Fibroblast of the aortic adventitia (primary cell): ENCODE measurements around the gene NAV2. TPM values are rescaled to one million over a fixed set of nuclear protein-coding genes. Genes with fewer than 3 reads are reported as not detected.

Source experiments
- DNase-seq: peaks from one replicate; pipeline ENCODE4 v3.0.0-alpha.2; 2010; ENCODE audit warnings: low read depth
- H3K4me3 ChIP-seq: 2 replicates; pipeline ENCODE4 v1.5.1; 2011; ENCODE audit warnings: low read depth, mild to moderate bottlenecking, control low read depth, low read length, moderate library complexity
- total RNA-seq: library from RNA; depleted of rRNA; stranded (reverse); fragments of >200 nt; gene quantifications from 2 replicates; pipeline ENCODE4 v1.2.3, GENCODE V29; 2012; ENCODE audit warnings: low replicate concordance
- TF ChIP-seq, protein P1 (sequence below): IDR thresholded peaks from 2 replicates; pipeline ENCODE4 v1.5.1; 2011; ENCODE audit warnings: mild to moderate bottlenecking, low read length, control low read depth, inconsistent platforms; ENCODE audit not compliant: insufficient read depth

Gene NAV2
- total RNA-seq, 1 donor, result 44.6 TPM

DNA sequence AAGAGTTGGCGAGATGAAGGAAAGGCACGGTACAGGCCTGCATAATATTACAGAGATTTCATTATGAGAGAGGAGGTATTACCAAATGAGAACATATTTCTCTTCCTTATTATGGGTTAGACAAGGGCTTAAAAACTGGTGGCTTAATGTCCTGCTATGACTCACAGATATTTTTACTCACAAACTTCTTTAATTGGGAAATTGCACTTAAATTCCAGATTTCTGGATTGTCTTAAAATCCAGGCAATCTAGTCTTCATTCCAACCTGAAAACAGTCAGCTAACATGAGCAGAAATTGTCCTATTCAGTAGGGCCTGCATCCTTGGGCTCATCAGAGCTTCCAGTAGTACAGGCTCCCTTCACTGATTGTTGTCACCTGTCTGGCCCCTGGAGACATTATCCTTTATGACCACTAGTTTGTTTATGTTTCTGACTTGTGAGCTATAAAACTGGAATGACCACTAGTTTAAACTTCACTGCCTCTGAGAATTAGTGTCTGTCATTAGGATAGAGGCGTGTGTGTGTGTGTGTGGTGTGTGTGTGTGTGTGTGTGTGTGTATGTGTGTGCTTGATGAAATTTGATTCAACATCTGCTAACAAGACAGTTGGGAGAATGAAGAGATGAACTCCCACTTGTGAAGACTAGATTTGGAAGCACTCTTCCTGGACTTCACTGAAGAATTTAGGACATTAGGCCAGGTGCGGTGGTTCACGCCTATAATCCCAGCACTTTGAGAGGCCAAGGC is 422.5 kb downstream of the NAV2 start:
- DNase-seq, result no peak
- TF ChIP-seq, protein P1, sequence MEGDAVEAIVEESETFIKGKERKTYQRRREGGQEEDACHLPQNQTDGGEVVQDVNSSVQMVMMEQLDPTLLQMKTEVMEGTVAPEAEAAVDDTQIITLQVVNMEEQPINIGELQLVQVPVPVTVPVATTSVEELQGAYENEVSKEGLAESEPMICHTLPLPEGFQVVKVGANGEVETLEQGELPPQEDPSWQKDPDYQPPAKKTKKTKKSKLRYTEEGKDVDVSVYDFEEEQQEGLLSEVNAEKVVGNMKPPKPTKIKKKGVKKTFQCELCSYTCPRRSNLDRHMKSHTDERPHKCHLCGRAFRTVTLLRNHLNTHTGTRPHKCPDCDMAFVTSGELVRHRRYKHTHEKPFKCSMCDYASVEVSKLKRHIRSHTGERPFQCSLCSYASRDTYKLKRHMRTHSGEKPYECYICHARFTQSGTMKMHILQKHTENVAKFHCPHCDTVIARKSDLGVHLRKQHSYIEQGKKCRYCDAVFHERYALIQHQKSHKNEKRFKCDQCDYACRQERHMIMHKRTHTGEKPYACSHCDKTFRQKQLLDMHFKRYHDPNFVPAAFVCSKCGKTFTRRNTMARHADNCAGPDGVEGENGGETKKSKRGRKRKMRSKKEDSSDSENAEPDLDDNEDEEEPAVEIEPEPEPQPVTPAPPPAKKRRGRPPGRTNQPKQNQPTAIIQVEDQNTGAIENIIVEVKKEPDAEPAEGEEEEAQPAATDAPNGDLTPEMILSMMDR, result no peak
- H3K4me3 ChIP-seq, result no peak overlapping the region

DNA sequence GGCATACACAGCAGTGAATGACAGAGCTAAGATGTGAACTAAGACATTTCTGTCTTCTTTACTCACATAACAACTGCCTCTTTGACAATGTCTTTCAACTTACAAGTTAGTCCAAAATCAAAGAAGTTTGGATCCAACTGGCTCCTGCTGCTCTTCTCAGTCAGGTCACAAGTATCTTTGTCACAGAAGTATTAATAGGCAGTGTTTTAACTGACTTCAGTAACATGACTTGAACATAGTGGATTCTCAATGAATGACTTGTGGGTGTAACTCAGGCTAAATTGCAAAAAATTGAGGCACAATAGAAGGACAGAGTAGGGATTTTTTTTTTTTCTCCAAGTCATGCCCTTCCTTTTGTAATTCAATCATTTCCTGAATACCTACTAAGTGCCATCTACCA is 425.0 kb downstream of the NAV2 start:
- TF ChIP-seq, protein P1, result no peak
- no peak for DNase-seq
- no peak overlapping the region for H3K4me3 ChIP-seq

DNA sequence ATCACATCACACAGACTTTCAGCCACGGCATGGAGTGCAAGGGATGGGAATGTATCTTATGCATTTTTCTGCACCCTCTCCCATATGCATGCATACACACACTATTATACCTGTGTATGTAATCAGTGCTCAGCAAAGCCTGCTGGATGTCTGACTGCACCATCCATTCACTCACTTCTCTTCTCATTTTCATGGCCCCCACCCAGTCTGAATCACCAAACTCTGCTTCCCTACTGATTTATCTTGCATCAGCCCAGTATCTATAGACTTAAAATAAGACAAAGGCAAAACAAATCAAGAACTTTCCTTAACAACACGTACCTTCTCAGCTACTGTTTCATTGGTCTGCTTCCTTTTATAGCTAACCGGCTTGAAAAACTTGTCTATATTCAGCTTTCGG is 426.1 kb downstream of the NAV2 start:
- DNase-seq, result no peak
- H3K4me3 ChIP-seq, result no peak overlapping the region
- TF ChIP-seq, protein P1, result no peak

DNA sequence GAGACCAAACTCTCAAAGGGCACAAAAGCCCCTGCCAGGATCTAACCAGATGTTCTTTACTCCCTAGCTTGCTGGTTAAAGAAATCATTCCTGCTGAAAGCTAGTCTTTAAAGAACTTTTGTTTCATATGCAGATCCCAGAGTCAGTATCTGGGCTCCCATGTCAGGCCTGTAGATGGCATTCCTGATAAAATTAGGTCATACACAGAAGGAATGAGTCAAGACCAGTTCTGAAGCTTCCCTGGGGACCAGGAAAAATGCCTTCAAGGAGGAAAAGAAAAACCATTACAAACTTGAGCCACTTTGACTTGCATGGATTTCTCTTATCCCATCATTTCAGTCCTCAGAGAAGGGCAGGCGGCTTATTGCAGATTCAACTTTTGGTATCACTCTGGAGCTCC is 441.7 kb downstream of the NAV2 start:
- TF ChIP-seq, protein P1, result no peak
- DNase-seq, result peak; percentile 63
- no peak overlapping the region for H3K4me3 ChIP-seq

DNA sequence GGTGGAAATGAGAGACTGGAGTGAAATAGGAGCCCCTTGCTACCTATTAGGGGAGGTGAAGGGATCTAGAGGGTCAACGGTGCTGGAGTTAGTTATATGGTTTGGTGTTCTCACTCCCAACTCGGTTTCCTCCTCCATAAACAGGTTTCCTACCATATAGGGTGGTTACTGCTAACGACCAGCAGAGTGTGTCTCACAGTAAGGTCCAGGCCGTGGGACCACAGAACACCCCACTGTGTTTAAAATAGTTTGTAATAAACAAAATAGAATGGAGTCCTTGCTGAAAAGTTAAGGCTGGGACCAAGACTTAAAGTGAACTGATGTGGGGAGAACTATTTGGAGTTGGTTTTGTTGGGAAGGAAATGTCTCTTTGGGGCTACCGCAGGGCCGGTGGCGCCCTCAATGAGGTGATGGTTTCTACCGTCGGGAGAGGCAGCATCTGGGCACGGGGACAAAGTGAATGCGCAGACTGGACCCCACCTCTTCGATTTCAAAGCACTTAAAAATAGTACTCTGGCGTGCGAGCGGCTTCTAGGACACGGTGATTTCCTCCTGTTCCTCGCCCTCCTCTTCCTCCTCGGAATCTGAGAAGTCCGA is 443.1 kb downstream of the NAV2 start:
- H3K4me3 ChIP-seq, result no peak overlapping the region
- TF ChIP-seq, protein P1, result no peak
- DNase-seq, result no peak

DNA sequence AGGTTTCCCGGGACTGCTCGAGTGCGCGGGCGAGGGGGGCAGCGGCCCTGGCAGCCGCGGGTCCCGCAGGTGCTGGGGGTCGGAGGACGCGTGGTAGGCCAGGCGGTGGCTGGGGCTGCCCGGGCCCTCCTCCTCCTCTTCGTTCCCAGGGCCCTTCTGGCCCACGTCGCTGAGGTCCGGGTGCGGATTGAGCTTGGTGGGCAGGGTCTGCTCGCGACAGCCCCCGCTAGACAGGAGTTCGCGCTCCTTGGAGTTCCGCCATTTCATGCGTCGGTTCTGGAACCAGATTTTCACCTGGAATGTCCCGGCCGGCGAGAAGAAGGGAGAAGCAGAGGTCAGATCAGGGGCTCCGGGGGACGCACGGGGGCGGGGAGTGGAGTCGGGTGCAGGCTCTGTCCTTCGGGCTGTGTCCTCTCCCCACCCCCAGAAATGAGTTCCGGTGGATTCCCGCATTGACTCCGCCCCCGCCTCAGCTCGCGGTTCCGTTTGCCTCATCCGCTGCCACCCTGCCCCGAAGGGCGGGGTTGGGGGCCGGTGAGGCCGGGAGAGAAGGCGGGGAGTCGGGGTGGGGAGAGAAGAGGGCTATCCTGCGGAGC is 443.7 kb downstream of the NAV2 start:
- DNase-seq, result no peak
- no peak overlapping the region for H3K4me3 ChIP-seq
- TF ChIP-seq, protein P1, result no peak
